ENCODE measurements around the gene ANO3. TPM values are rescaled to one million over a fixed set of nuclear protein-coding genes. Genes with fewer than 3 reads are reported as not detected.

ANO3 gene
- total RNA-seq, 1 experiment from 2014 or later: not detected

DNA sequence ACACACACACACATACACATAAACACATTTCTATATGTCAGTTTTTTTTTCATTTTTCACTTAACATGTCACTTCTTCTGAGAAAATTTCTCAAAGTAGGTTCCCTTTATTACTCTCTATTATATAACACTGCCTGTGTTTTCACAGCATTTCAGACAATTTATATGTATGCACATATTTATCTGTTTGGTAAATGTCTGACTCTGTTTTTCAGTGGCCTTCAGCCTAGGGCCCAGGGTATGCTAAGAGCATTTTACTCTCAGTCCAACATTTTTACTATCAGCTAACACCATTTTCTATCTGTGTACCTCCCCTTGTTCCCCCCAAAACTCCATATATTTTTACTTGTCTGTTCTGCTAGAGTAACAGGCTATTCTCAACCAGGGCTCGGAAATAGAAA is 92.3 kb downstream of the ANO3 start:
- no peak for DNase-seq
- Histone ChIP-seq H3K4me1 (replicated peaks; ENCODE audit: insufficient read depth) (no peaks in the 10 kb centered on the region), H3K4me2 (no peak overlapping the region), H3K9me3 (ENCODE audit: insufficient read depth, low read depth) (no peaks in the 10 kb centered on the region; the same call in 1 of the 2 replicates), H3K79me2 (ENCODE audit: low read depth) (no peaks in the 10 kb centered on the region), H4K20me1 (ENCODE audit: insufficient read depth) (no peaks in the 10 kb centered on the region), H2AFZ (no peak overlapping the region), H3K4me3 (no peak overlapping the region), H3K27ac (no peak overlapping the region), H3F3A (ENCODE audit: insufficient read depth, low read depth) (no peaks in the 10 kb centered on the region), H3K36me3 (ENCODE audit: low read depth) (no peaks in the 10 kb centered on the region), H3K9me2 (ENCODE audit: insufficient read depth) (no peaks in the 10 kb centered on the region), H3K27me3 (ENCODE audit: insufficient read depth, low read depth) (no peaks in the 10 kb centered on the region)
- intact Hi-C loops (cut with micrococcal nuclease; ENCODE audit: unreplicated experiment): no loop called here
- BruUV-seq (replicated peaks): no TSS peak
- ChIA-PET CTCF (no interaction called here), POLR2A (ENCODE audit: unreplicated experiment) (no interaction called here)
- TF ChIP-seq, protein P1, sequence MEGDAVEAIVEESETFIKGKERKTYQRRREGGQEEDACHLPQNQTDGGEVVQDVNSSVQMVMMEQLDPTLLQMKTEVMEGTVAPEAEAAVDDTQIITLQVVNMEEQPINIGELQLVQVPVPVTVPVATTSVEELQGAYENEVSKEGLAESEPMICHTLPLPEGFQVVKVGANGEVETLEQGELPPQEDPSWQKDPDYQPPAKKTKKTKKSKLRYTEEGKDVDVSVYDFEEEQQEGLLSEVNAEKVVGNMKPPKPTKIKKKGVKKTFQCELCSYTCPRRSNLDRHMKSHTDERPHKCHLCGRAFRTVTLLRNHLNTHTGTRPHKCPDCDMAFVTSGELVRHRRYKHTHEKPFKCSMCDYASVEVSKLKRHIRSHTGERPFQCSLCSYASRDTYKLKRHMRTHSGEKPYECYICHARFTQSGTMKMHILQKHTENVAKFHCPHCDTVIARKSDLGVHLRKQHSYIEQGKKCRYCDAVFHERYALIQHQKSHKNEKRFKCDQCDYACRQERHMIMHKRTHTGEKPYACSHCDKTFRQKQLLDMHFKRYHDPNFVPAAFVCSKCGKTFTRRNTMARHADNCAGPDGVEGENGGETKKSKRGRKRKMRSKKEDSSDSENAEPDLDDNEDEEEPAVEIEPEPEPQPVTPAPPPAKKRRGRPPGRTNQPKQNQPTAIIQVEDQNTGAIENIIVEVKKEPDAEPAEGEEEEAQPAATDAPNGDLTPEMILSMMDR (conservative IDR thresholded peaks at IDR 0.05): no peak
- no peak for TF ChIP-seq EZH2 (IDR thresholded peaks at IDR 0.05; ENCODE audit: low read depth)

DNA sequence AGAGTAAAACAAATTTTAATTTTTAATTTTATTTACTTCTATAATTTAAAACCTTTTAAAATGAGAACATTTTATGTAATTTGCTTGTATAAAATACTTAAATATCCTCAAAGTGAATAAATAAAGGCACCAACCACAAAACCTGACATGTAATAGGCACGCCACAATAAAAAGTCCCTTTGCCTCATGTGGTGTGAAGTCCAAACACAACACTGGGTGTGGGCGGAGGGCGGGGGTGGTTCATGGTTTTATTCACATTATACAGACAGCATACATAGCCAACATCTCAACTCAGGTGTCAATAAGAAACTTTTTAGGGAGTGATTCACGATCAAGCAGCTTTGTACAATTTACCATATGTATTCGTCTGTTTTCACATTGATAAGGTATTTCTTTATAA is 107.9 kb downstream of the ANO3 start:
- CTCF ChIA-PET: no interaction called here
- no peaks in the 10 kb centered on the region for H4K20me1 ChIP-seq (ENCODE audit: insufficient read depth)
- no peaks in the 10 kb centered on the region for H3K79me2 ChIP-seq (ENCODE audit: low read depth)
- no peaks in the 10 kb centered on the region for H3K36me3 ChIP-seq (ENCODE audit: low read depth)
- TF ChIP-seq, protein P1 (conservative IDR thresholded peaks at IDR 0.05): no peak
- TF ChIP-seq EZH2 (IDR thresholded peaks at IDR 0.05; ENCODE audit: low read depth): no peak
- POLR2A ChIA-PET (ENCODE audit: unreplicated experiment): no interaction called here
- no peak for DNase-seq
- no peaks in the 10 kb centered on the region for H3K9me2 ChIP-seq (ENCODE audit: insufficient read depth)
- H3F3A ChIP-seq (ENCODE audit: insufficient read depth, low read depth): no peaks in the 10 kb centered on the region
- H3K9me3 ChIP-seq (ENCODE audit: insufficient read depth, low read depth): no peaks in the 10 kb centered on the region
- H3K4me2 ChIP-seq: no peak overlapping the region
- H3K4me3 ChIP-seq: no peak overlapping the region
- H3K27me3 ChIP-seq (ENCODE audit: insufficient read depth, low read depth): no peaks in the 10 kb centered on the region
- H3K27ac ChIP-seq: no peak overlapping the region
- no peaks in the 10 kb centered on the region for H3K4me1 ChIP-seq (replicated peaks; ENCODE audit: insufficient read depth)
- intact Hi-C loops (cut with micrococcal nuclease; ENCODE audit: unreplicated experiment): no loop called here
- BruUV-seq (replicated peaks): no TSS peak
- no peak overlapping the region for H2AFZ ChIP-seq

DNA sequence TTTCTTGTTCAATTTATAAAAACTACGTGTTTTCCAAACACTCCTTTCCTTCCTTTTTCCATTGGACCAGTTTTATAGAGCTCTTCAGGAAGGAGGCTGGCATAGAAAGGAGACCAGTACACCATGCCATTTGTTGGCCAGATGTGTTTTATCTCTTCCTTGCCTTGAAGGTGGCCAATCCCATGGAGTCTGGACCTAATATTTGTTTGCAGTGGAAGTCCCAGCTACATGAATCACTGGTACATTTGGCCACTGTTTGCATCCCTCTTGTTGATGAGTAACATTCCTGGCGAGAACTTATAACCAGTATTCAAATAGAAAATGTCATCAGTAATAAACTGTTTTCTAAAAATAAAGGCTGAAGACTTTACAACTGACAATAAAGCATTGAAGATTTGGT is 110.2 kb downstream of the ANO3 start:
- H4K20me1 ChIP-seq (ENCODE audit: insufficient read depth): no peaks in the 10 kb centered on the region; the same call in 1 of the 2 replicates
- H2AFZ ChIP-seq: no peak overlapping the region
- no peak overlapping the region for H3K27ac ChIP-seq
- no peaks in the 10 kb centered on the region for H3K27me3 ChIP-seq (ENCODE audit: insufficient read depth, low read depth)
- CTCF ChIA-PET: no interaction called here
- H3K9me3 ChIP-seq (ENCODE audit: insufficient read depth, low read depth): no peaks in the 10 kb centered on the region; the same call in 1 of the 2 replicates
- H3K9me2 ChIP-seq (ENCODE audit: insufficient read depth): no peaks in the 10 kb centered on the region
- DNase-seq: no peak
- POLR2A ChIA-PET (ENCODE audit: unreplicated experiment): interaction anchor here (0.5 kb wide), 1 partner anchor 1287 kb away, joined by 3 read pairs; no protein-coding TSS in a partner anchor
- H3K4me3 ChIP-seq: no peak overlapping the region
- H3K4me1 ChIP-seq (replicated peaks; ENCODE audit: insufficient read depth): no peaks in the 10 kb centered on the region
- H3K4me2 ChIP-seq: no peak overlapping the region
- H3K79me2 ChIP-seq (ENCODE audit: low read depth): no peaks in the 10 kb centered on the region
- BruUV-seq (replicated peaks): no TSS peak
- intact Hi-C loops (cut with micrococcal nuclease; ENCODE audit: unreplicated experiment): no loop called here
- no peak for TF ChIP-seq EZH2 (IDR thresholded peaks at IDR 0.05; ENCODE audit: low read depth)
- TF ChIP-seq, protein P1 (conservative IDR thresholded peaks at IDR 0.05): no peak
- no peaks in the 10 kb centered on the region for H3F3A ChIP-seq (ENCODE audit: insufficient read depth, low read depth)
- H3K36me3 ChIP-seq (ENCODE audit: low read depth): no peaks in the 10 kb centered on the region

Data from PC-9 (cell line).